SK-N-SH (cell line): ENCODE data around the gene MAG.

Experiments
- CTCF ChIP-seq: fragments of 200-600 bp; sonication (generic); IDR thresholded peaks from 2 replicates; pipeline ENCODE4 v1.6.1; 2017; ENCODE audit warnings: antibody characterized with exemption, mild to moderate bottlenecking, moderate library complexity
- GATA2 ChIP-seq: sonication (generic); formaldehyde crosslinking; IDR thresholded peaks from 2 replicates; pipeline ENCODE4 v1.5.0; 2020; ENCODE audit warnings: mild to moderate bottlenecking, missing genetic modification reagents
- NFIC ChIP-seq: IDR thresholded peaks from 2 replicates; pipeline ENCODE4 v1.4.0; 2012; ENCODE audit warnings: borderline replicate concordance
- ZBTB33 ChIP-seq: IDR thresholded peaks from 2 replicates; pipeline ENCODE4 v1.4.0; 2012; ENCODE audit warnings: low read depth, borderline replicate concordance

- TF ChIP-seq CTCF (no peak), GATA2 (CRISPR knock-in tag) (no peak), ZBTB33 (no peak), NFIC (no peak)
Observed at GRCh38 chr19:35276706-35277281, 15.2 kb upstream of the MAG start.
